Measurements from ENCODE around the gene VAV3. TPM values are rescaled to one million over a fixed set of nuclear protein-coding genes. Genes with fewer than 3 reads are reported as not detected.

VAV3 gene
- total and polyA plus RNA-seq, 11 donors = 0.57 to 8.3 (median 1.9) TPM

DNA sequence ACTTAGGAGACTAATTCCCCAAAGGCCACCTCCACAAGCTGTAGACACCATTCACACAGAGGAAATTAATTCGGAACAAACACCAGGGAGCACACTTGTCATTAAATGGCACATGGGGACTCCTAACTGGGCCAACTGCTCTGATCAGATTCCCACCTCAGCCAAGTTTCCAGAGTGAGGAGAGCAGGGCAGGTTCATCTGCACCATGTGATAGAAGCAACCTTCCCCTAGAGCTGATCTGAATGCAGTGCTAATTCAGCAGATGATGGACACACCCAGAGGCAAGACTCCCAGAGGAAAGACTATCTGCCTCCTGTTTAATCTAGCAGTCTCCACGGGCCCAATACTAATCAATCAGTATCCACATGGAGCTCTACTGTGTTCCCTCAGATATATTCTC lies 147.0 kb downstream of the VAV3 start:
- H3K4me3 ChIP-seq = no peak overlapping the region
- H3K9me3 ChIP-seq = no peaks in the 10 kb centered on the region
- H3K4me1 ChIP-seq = peaks cover 0 to 10% (median 0%) of the 10 kb centered on the region in 12 donors
- 44 to 64% (median 52%) methylated on average over 2 of the region's 2 CpGs for WGBS, 4 donors
- no peaks in the 10 kb centered on the region for H3K36me3 ChIP-seq
- ATAC-seq = peak in 2 of 4 donors; percentile 27 to 32
- H3K27me3 ChIP-seq = no peaks in the 10 kb centered on the region
- no peak for TF ChIP-seq POLR2A (IDR thresholded peaks at IDR 0.05)
- TF ChIP-seq, protein P1, sequence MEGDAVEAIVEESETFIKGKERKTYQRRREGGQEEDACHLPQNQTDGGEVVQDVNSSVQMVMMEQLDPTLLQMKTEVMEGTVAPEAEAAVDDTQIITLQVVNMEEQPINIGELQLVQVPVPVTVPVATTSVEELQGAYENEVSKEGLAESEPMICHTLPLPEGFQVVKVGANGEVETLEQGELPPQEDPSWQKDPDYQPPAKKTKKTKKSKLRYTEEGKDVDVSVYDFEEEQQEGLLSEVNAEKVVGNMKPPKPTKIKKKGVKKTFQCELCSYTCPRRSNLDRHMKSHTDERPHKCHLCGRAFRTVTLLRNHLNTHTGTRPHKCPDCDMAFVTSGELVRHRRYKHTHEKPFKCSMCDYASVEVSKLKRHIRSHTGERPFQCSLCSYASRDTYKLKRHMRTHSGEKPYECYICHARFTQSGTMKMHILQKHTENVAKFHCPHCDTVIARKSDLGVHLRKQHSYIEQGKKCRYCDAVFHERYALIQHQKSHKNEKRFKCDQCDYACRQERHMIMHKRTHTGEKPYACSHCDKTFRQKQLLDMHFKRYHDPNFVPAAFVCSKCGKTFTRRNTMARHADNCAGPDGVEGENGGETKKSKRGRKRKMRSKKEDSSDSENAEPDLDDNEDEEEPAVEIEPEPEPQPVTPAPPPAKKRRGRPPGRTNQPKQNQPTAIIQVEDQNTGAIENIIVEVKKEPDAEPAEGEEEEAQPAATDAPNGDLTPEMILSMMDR (IDR thresholded peaks at IDR 0.05) = no peak
- H3K27ac ChIP-seq = no peak overlapping the region
- intact Hi-C loops (cut with DNase I) = loop anchor here in 2 of 10 donors (10.0 kb wide), 2 partner anchors 57 to 147 kb away; partner anchors contain the start of gene VAV3 (in 1 of the 2)
- no peak for DNase-seq

DNA sequence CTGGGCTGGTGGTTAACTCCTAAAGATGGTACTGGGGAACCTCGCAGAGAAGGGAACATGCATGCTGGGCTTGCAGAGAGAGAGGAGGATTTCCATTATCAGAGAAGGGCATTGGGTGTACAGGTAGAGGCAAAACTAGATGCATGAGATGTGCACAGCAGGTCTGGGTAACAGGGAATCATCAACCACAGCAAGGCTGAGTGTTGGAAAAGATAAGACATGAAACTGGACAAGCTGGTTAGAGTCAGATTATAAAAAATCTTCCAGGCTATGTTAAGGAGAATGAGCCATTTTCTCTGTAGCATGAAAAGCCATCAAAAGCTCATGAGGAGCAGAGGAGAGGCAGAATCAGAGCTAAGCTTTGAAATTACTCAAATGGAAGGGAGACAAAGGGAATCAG lies 147.8 kb downstream of the VAV3 start:
- Histone ChIP-seq H3K4me3 (no peak overlapping the region), H3K36me3 (no peaks in the 10 kb centered on the region), H3K4me1 (peaks cover 0 to 10% (median 0%) of the 10 kb centered on the region in 12 donors), H3K9me3 (no peaks in the 10 kb centered on the region), H3K27me3 (no peaks in the 10 kb centered on the region), H3K27ac (no peak overlapping the region)
- no peak for DNase-seq
- WGBS, 4 donors = 90 to 98% (median 92%) methylated on average over 1 of the region's 1 CpG
- intact Hi-C loops (cut with DNase I) = loop anchor here in 2 of 10 donors (10.0 kb wide), 2 partner anchors 58 to 148 kb away; partner anchors contain the start of gene VAV3 (in 1 of the 2)
- ATAC-seq = no peak
- TF ChIP-seq, protein P1 (IDR thresholded peaks at IDR 0.05) = no peak
- TF ChIP-seq POLR2A (IDR thresholded peaks at IDR 0.05) = no peak

- H3K9me3 ChIP-seq = no peaks in the 10 kb centered on the region
- H3K27me3 ChIP-seq = no peaks in the 10 kb centered on the region
- no peak for ATAC-seq
- no peaks in the 10 kb centered on the region for H3K36me3 ChIP-seq
- TF ChIP-seq, protein P1 (IDR thresholded peaks at IDR 0.05) = no peak
- no peak for TF ChIP-seq POLR2A (IDR thresholded peaks at IDR 0.05)
- H3K4me3 ChIP-seq = no peak overlapping the region
- H3K4me1 ChIP-seq = peaks cover 0 to 7% (median 0%) of the 10 kb centered on the region in 12 donors
- intact Hi-C loops (cut with DNase I) = loop anchor here in 2 of 10 donors (10.0 kb wide), 2 partner anchors 64 to 154 kb away; partner anchors contain the start of gene VAV3 (in 1 of the 2)
- no peak overlapping the region for H3K27ac ChIP-seq
- 88 to 90% (median 90%) methylated on average over 2 of the region's 2 CpGs for WGBS, 4 donors
- no peak for DNase-seq
These were observed 154.6 kb downstream of the VAV3 start for GRCh38 chr1:107810291-107810951.

- ATAC-seq = no peak
- WGBS, 4 donors = 90 to 94% (median 93%) methylated on average over 3 of the region's 3 CpGs
- Histone ChIP-seq H3K27ac (no peak overlapping the region), H3K4me3 (no peak overlapping the region), H3K36me3 (no peaks in the 10 kb centered on the region), H3K4me1 (peaks cover 0 to 29% (median 0%) of the 10 kb centered on the region in 12 donors), H3K9me3 (no peaks in the 10 kb centered on the region), H3K27me3 (no peaks in the 10 kb centered on the region)
- intact Hi-C loops (cut with DNase I) = loop anchor here in 1 of 10 donors (10.0 kb wide), 1 partner anchor 67 kb away; no protein-coding TSS in a partner anchor
- TF ChIP-seq POLR2A (IDR thresholded peaks at IDR 0.05) = no peak
- TF ChIP-seq, protein P1 (IDR thresholded peaks at IDR 0.05) = no peak
- DNase-seq = no peak
These were observed 157.1 kb downstream of the VAV3 start for GRCh38 chr1:107807855-107808254.

Measured in heart left ventricle (tissue), 16 donors.